OCI-LY1 (cell line): ENCODE measurements around the gene ASB17.

Experiments
- EZH2 ChIP-seq: fragments of 200-600 bp; sonication (generic), shearing (Covaris generic); IDR thresholded peaks from 2 replicates; pipeline ENCODE4 v1.8.0; 2017; ENCODE audit warnings: borderline replicate concordance, mixed run types, mild to moderate bottlenecking, antibody characterized with exemption, low read length, moderate library complexity, mixed read lengths
- TF ChIP-seq, protein P1 (sequence below): fragments of 200-600 bp; sonication (generic), shearing (Covaris generic); IDR thresholded peaks from 2 replicates; pipeline ENCODE4 v1.5.1; 2017; ENCODE audit warnings: mild to moderate bottlenecking, antibody characterized with exemption, low read length, moderate library complexity, mixed read lengths

DNA sequence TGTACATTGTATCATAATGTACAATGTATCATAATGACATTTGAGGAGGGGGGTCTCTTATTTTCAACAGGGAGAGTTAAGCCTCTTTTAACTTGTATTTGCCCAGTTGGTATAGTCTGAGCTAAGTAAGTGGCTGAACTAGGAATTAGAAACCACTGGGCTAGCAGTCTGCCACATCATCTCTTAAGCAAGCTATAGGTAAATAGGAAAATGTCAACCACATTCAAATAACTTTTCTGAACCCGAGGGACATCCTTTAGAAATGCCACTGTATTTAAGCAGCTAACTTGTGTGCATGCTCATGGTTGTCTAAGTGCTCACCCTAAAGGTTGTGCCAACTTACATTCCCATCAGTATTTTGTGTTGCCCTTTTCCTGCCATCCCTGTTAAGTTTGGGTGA is 35.5 kb upstream of the ASB17 start:
- TF ChIP-seq, protein P1, sequence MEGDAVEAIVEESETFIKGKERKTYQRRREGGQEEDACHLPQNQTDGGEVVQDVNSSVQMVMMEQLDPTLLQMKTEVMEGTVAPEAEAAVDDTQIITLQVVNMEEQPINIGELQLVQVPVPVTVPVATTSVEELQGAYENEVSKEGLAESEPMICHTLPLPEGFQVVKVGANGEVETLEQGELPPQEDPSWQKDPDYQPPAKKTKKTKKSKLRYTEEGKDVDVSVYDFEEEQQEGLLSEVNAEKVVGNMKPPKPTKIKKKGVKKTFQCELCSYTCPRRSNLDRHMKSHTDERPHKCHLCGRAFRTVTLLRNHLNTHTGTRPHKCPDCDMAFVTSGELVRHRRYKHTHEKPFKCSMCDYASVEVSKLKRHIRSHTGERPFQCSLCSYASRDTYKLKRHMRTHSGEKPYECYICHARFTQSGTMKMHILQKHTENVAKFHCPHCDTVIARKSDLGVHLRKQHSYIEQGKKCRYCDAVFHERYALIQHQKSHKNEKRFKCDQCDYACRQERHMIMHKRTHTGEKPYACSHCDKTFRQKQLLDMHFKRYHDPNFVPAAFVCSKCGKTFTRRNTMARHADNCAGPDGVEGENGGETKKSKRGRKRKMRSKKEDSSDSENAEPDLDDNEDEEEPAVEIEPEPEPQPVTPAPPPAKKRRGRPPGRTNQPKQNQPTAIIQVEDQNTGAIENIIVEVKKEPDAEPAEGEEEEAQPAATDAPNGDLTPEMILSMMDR, result no peak
- no peak for TF ChIP-seq EZH2
